Activated naive CD8-positive, alpha-beta T cell treated with anti-CD3 and anti-CD28 coated beads, Interleukin-2, amount 50 U/mL, for 16 hours (primary cell): ENCODE results near the gene ZDHHC7.
"Not testable (repeated sequence)": the region's sequence is repeated elsewhere in the genome, so short reads cannot be mapped to it uniquely, and the experiment has no call there.

Source experiments
- DNase-seq: peaks from one replicate; pipeline ENCODE4 v3.0.0-alpha.2; 2020; ENCODE audit warnings: low read depth, low spot score

ZDHHC7 gene

GRCh38 chr16:84938616-84939015, 72.7 kb downstream of the ZDHHC7 start:
- DNase-seq: not testable (repeated sequence)

GRCh38 chr16:84937196-84938005, 73.9 kb downstream of the ZDHHC7 start:
- DNase-seq: no peak

GRCh38 chr16:84933774-84934631, 77.3 kb downstream of the ZDHHC7 start:
- DNase-seq: no peak

GRCh38 chr16:84932681-84933080, 78.7 kb downstream of the ZDHHC7 start:
- no peak for DNase-seq

- no peak for DNase-seq
Measured at GRCh38 chr16:84931506-84931905, 79.8 kb downstream of the ZDHHC7 start.

GRCh38 chr16:84931107-84931494, 80.2 kb downstream of the ZDHHC7 start:
- DNase-seq: no peak

GRCh38 chr16:84930298-84931106, 80.8 kb downstream of the ZDHHC7 start:
- no peak for DNase-seq

GRCh38 chr16:84929421-84930297, 81.7 kb downstream of the ZDHHC7 start:
- DNase-seq: no peak

GRCh38 chr16:84928679-84929420, 82.5 kb downstream of the ZDHHC7 start:
- no peak for DNase-seq

- DNase-seq: no peak
Measured at GRCh38 chr16:84927621-84928591, 83.4 kb downstream of the ZDHHC7 start.

- no peak for DNase-seq
Measured at GRCh38 chr16:84926462-84926861, 84.9 kb downstream of the ZDHHC7 start.

GRCh38 chr16:84925773-84926372, 85.5 kb downstream of the ZDHHC7 start:
- no peak for DNase-seq

- DNase-seq: peak; percentile 32
Measured at GRCh38 chr16:84925092-84925772, 86.1 kb downstream of the ZDHHC7 start.

- DNase-seq: no peak
Measured at GRCh38 chr16:84924331-84925091, 86.8 kb downstream of the ZDHHC7 start.
